PC-3 (cell line): ENCODE data around the gene MPZL3. TPM values are rescaled to one million over a fixed set of nuclear protein-coding genes. Genes with fewer than 3 reads are reported as not detected.

Experiments used
- ATAC-seq: fragments of 200-7000 bp; cut with Tn5 transposase; 2 replicates; pipeline ENCODE4 v1.9.1; 2020; ENCODE audit warnings: mild to moderate bottlenecking, moderate library complexity
- BruUV-seq: library from RNA; stranded (reverse); fragments of 400-500 nt; replicated peaks from 2 replicates; lab custom pipeline; 2021; lab: Mats Ljungman, UMichigan
- CTCF ChIA-PET: fragments of 300-600 bp; sonication (Branson Sonifier 250); formaldehyde crosslinking; loops from one replicate; lab custom pipeline; 2022; ENCODE audit warnings: antibody characterized with exemption; lab: Charles Lee
- POLR2A ChIA-PET: fragments of 300-600 bp; sonication (Branson Sonifier 250); formaldehyde crosslinking; loops from one replicate; lab custom pipeline; 2022; ENCODE audit warnings: antibody characterized with exemption; ENCODE audit not compliant: unreplicated experiment; lab: Charles Lee
- DNase-seq: peaks from one replicate; pipeline ENCODE4 v3.0.0-alpha.2; 2015
- H2AFZ ChIP-seq: fragments of 300-600 bp; sonication (generic); 2 replicates; pipeline ENCODE4 v1.6.0; 2016; ENCODE audit warnings: antibody characterized with exemption, low read length
- H3F3A ChIP-seq: fragments of 300-600 bp; sonication (generic); one replicate; pipeline ENCODE4 v1.6.0; 2017; ENCODE audit warnings: antibody characterized with exemption, low read length, control low read depth, mild to moderate bottlenecking; ENCODE audit not compliant: unreplicated experiment
- H3K27ac ChIP-seq: fragments of 300-600 bp; sonication (generic); 2 replicates; pipeline ENCODE4 v1.5.1; 2016; ENCODE audit warnings: mild to moderate bottlenecking, low read length
- H3K27me3 ChIP-seq: fragments of 300-600 bp; sonication (generic); 2 replicates; pipeline ENCODE4 v1.6.1; 2016; ENCODE audit warnings: low read length, mixed read lengths
- H3K36me3 ChIP-seq: fragments of 300-600 bp; sonication (generic); 2 replicates; pipeline ENCODE4 v1.6.1; 2016; ENCODE audit warnings: low read depth, mixed run types, low read length, mixed read lengths
- H3K4me1 ChIP-seq: fragments of 300-600 bp; sonication (generic); 2 replicates; pipeline ENCODE4 v1.5.1; 2016; ENCODE audit warnings: low read length; ENCODE audit not compliant: insufficient read depth
- H3K4me2 ChIP-seq: fragments of 300-600 bp; sonication (generic); 2 replicates; pipeline ENCODE4 v1.6.0; 2016; ENCODE audit warnings: low read length
- H3K4me3 ChIP-seq: fragments of 300-600 bp; sonication (generic); 2 replicates; pipeline ENCODE4 v1.5.1; 2016; ENCODE audit warnings: mild to moderate bottlenecking, low read length, mixed read lengths
- H3K79me2 ChIP-seq: fragments of 300-600 bp; sonication (generic); 2 replicates; pipeline ENCODE4 v1.6.1; 2017; ENCODE audit warnings: low read length, mixed read lengths
- H3K9ac ChIP-seq: fragments of 300-600 bp; sonication (generic); 2 replicates; pipeline ENCODE4 v1.6.0; 2016; ENCODE audit warnings: mild to moderate bottlenecking, low read length
- H3K9me2 ChIP-seq: fragments of 300-600 bp; sonication (generic); replicated peaks from 2 replicates; pipeline ENCODE4 v1.6.1; 2016; ENCODE audit warnings: mixed run types, low read length, mixed read lengths
- H3K9me3 ChIP-seq: fragments of 300-600 bp; sonication (generic); 2 replicates; pipeline ENCODE4 v1.6.1; 2016; ENCODE audit warnings: low read length, mixed read lengths
- H4K20me1 ChIP-seq: fragments of 300-600 bp; sonication (generic); 2 replicates; pipeline ENCODE4 v1.6.1; 2016; ENCODE audit warnings: low read length, mixed read lengths
- EZH2 ChIP-seq: fragments of 300-600 bp; sonication (generic); IDR thresholded peaks from one replicate; pipeline ENCODE4 v1.6.1; 2017; ENCODE audit warnings: antibody characterized with exemption, mild to moderate bottlenecking, low read length; ENCODE audit not compliant: unreplicated experiment
- EZH2phosphoT487 ChIP-seq: fragments of 300-600 bp; sonication (generic); IDR thresholded peaks from 2 replicates; pipeline ENCODE4 v1.6.1; 2018; ENCODE audit warnings: mild to moderate bottlenecking, antibody characterized with exemption, low read length, borderline replicate concordance
- intact Hi-C: fragments of 100-400 bp; cut with micrococcal nuclease; formaldehyde crosslinking; loops from 2 replicates; pipeline ENCODE4 v1.9.0; 2023
- total RNA-seq: library from RNA; depleted of rRNA; stranded (reverse); fragments of >200 nt; gene quantifications from 2 replicates; pipeline ENCODE4 v1.2.3, GENCODE V29; 2014
- TF ChIP-seq, protein P1 (sequence below): fragments of 300-600 bp; sonication (generic); conservative IDR thresholded peaks from 2 replicates; pipeline ENCODE4 v1.5.1; 2017; ENCODE audit warnings: antibody characterized with exemption, low read depth, mild to moderate bottlenecking, low read length

The MPZL3 gene
- total RNA-seq, 1 experiment from 2014 or later: 7.0 TPM

DNA sequence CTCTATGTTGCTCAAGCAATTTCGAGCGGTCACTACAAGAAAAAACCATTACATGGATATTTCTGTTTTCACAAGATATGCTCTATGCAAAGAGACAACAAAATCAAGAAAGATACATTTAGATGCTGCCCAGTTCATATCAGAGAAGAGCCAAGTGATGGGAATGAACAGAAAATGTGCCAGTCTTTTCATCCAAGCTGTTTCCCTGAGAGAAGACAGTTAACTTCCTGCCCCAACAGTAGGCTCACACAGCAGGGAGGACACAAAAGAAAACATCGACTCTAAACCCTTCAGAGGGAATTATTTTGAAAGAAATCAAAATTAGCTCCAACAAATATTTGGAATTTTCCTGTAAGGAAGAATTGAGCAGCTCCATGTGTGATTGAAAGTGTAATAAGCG lies 39.0 kb downstream of the MPZL3 start:
- no peak overlapping the region for H3K4me3 ChIP-seq
- TF ChIP-seq, protein P1, sequence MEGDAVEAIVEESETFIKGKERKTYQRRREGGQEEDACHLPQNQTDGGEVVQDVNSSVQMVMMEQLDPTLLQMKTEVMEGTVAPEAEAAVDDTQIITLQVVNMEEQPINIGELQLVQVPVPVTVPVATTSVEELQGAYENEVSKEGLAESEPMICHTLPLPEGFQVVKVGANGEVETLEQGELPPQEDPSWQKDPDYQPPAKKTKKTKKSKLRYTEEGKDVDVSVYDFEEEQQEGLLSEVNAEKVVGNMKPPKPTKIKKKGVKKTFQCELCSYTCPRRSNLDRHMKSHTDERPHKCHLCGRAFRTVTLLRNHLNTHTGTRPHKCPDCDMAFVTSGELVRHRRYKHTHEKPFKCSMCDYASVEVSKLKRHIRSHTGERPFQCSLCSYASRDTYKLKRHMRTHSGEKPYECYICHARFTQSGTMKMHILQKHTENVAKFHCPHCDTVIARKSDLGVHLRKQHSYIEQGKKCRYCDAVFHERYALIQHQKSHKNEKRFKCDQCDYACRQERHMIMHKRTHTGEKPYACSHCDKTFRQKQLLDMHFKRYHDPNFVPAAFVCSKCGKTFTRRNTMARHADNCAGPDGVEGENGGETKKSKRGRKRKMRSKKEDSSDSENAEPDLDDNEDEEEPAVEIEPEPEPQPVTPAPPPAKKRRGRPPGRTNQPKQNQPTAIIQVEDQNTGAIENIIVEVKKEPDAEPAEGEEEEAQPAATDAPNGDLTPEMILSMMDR: no peak
- no peak for TF ChIP-seq EZH2
- no peak for TF ChIP-seq EZH2phosphoT487
- no peaks in the 10 kb centered on the region for H4K20me1 ChIP-seq
- H3K4me2 ChIP-seq: no peak overlapping the region
- ATAC-seq (no peak), DNase-seq (no peak)
- no peaks in the 10 kb centered on the region for H3K79me2 ChIP-seq
- ChIA-PET CTCF (no interaction called here), POLR2A (no interaction called here)
- H3K9ac ChIP-seq: no peak overlapping the region
- no peaks in the 10 kb centered on the region for H3K9me2 ChIP-seq
- BruUV-seq: no TSS peak
- no peaks in the 10 kb centered on the region for H3F3A ChIP-seq
- intact Hi-C loops: no loop called here
- no peaks in the 10 kb centered on the region for H3K9me3 ChIP-seq
- no peaks in the 10 kb centered on the region for H3K36me3 ChIP-seq
- no peak overlapping the region for H3K27ac ChIP-seq
- H3K27me3 ChIP-seq: peaks cover 11% of the 10 kb centered on the region; the same call in 1 of the 2 replicates
- H2AFZ ChIP-seq: no peak overlapping the region
- peaks cover 9% of the 10 kb centered on the region; the same call in 1 of the 2 replicates for H3K4me1 ChIP-seq

DNA sequence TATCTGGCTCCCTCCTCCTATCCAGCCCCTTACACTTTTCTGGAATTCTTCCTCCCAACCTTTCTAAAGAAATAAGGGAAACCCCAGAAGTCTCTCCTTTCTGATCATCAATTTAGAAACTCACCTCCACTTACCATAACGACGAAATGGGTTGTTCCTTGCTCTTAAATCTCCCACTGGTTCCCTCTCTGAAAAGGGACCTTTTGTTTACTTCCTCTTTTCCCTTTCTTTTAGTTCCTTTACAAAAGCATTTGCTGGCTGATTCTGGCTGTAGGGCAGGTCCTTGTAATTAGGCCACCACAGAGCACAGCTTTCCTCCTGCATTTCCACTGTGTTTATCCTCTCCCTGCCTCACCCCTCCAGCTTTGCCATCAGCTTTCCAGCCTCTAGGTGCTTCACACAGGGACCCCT lies 39.4 kb downstream of the MPZL3 start:
- POLR2A ChIA-PET: no interaction called here
- DNase-seq (no peak), ATAC-seq (no peak)
- Histone ChIP-seq H3K9ac (no peak overlapping the region), H3K4me3 (no peak overlapping the region), H3K36me3 (no peaks in the 10 kb centered on the region), H3K27ac (no peak overlapping the region), H3K79me2 (no peaks in the 10 kb centered on the region), H2AFZ (no peak overlapping the region), H3F3A (no peaks in the 10 kb centered on the region), H3K4me2 (no peak overlapping the region), H3K9me3 (no peaks in the 10 kb centered on the region), H3K27me3 (peaks cover 15% of the 10 kb centered on the region; the same call in 1 of the 2 replicates), H3K4me1 (peaks cover 9% of the 10 kb centered on the region; the same call in 1 of the 2 replicates), H3K9me2 (no peaks in the 10 kb centered on the region), H4K20me1 (no peaks in the 10 kb centered on the region)
- intact Hi-C loops: no loop called here
- TF ChIP-seq, protein P1: no peak
- TF ChIP-seq EZH2phosphoT487: no peak
- TF ChIP-seq EZH2: no peak
- CTCF ChIA-PET: no interaction called here
- no TSS peak for BruUV-seq

DNA sequence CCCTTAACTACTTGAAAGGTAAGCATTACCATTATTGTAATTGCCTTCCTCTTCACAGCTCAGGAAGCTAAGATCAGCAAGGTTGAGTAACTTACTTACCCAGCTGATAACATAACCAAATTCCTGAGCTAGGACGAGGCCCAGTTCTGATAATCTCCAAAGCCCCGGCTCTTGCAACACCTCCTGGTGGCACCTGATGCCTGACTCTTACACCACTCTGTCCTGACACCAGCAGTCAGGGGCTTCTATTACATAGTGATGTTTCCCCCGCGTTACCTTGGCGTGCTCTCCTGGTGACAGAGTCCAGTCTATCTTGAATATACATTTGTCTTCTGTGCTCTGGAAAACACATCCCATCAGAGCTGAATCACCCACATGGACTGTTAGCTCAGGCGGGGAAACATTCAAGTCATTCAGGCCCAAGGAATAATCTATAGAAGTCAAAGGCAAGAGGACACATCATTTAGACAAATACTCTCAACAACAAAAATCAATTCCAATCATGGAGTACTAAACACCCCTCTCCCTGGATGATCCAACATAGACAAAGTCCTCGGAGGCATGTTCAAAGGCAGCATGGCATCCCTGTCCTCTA lies 39.9 kb downstream of the MPZL3 start:
- BruUV-seq: no TSS peak
- DNase-seq: no peak
- peaks cover 9% of the 10 kb centered on the region; the same call in 1 of the 2 replicates for H3K4me1 ChIP-seq
- no peak overlapping the region for H3K27ac ChIP-seq
- H3F3A ChIP-seq: no peaks in the 10 kb centered on the region
- POLR2A ChIA-PET: no interaction called here
- H2AFZ ChIP-seq: no peak overlapping the region
- no peaks in the 10 kb centered on the region for H3K36me3 ChIP-seq
- no peak overlapping the region for H3K9ac ChIP-seq
- no peak overlapping the region for H3K4me2 ChIP-seq
- no peaks in the 10 kb centered on the region for H3K9me2 ChIP-seq
- intact Hi-C loops: no loop called here
- TF ChIP-seq EZH2 (no peak), EZH2phosphoT487 (no peak)
- TF ChIP-seq, protein P1: no peak
- peaks cover 17% of the 10 kb centered on the region; the same call in 1 of the 2 replicates for H3K27me3 ChIP-seq
- no peak for ATAC-seq
- H3K9me3 ChIP-seq: no peaks in the 10 kb centered on the region
- no peaks in the 10 kb centered on the region for H3K79me2 ChIP-seq
- no peaks in the 10 kb centered on the region for H4K20me1 ChIP-seq
- H3K4me3 ChIP-seq: no peak overlapping the region
- CTCF ChIA-PET: no interaction called here
